K562 (cell line): ENCODE data around the gene CORIN. TPM values are rescaled to one million over a fixed set of nuclear protein-coding genes. Genes with fewer than 3 reads are reported as not detected.

Experiments
- ATAC-seq: fragments of 200-7000 bp; cut with Tn5 transposase; 3 replicates; pipeline ENCODE4 v1.9.1; 2020; ENCODE audit warnings: moderate library complexity
- BruUV-seq: library from RNA; stranded (reverse); fragments of 400-500 nt; replicated peaks from 2 replicates; lab custom pipeline; 2021; lab: Mats Ljungman, UMichigan
- CTCF ChIA-PET: fragments of 300-600 bp; formaldehyde crosslinking; extraction: SDS; loops from one replicate; lab custom pipeline; 2021; ENCODE audit warnings: low intra/inter-chr PET ratio; lab: Yijun Ruan, JAX
- POLR2A ChIA-PET: fragments of 300-600, 350-650 bp; sonication (Branson Sonifier 250); formaldehyde crosslinking; extraction: SDS; loops from one replicate; lab custom pipeline; 2021; ENCODE audit warnings: antibody characterized with exemption, inconsistent platforms; lab: Yijun Ruan, JAX
- DNase-seq, 4 experiments: peaks; one replicate each; pipeline versions ENCODE4 v3.0.0 to v3.0.0-alpha.2; 2011 to 2018; ENCODE audit warnings: low spot score in 3 of 4, mixed read lengths in 3 of 4; ENCODE audit errors: extremely low read depth in 1 of 4
- FAIRE-seq: peaks from 2 replicates; lab custom pipeline; 2011; peaks lifted over from hg19 to GRCh38; lab: Jason Lieb, UNC
- H2AFZ ChIP-seq: 2 replicates; pipeline ENCODE4 v1.6.0; 2011; ENCODE audit warnings: low read depth, low read length, control low read depth, inconsistent platforms
- H3K27ac ChIP-seq: fragments of 200-600 bp; 3 replicates; pipeline ENCODE4 v1.8.0; 2011; ENCODE audit warnings: low read depth, mild to moderate bottlenecking, control low read depth, inconsistent platforms, low read length, moderate library complexity, mixed read lengths; ENCODE audit errors: extremely low read depth
- H3K27me3 ChIP-seq, 2 experiments: fragments of 300-600 bp in 1 of 2; 2 replicates in 1 of 2; 3 replicates in 1 of 2; pipeline versions ENCODE4 v1.6.0 to v1.8.0; 2011; ENCODE audit warnings: inconsistent platforms in 2 of 2, low read length in 2 of 2, mild to moderate bottlenecking in 1 of 2, mixed read lengths in 1 of 2, moderate library complexity in 1 of 2; ENCODE audit not compliant: control insufficient read depth in 2 of 2, insufficient read depth in 2 of 2
- H3K36me3 ChIP-seq: fragments of 300-600 bp; 3 replicates; pipeline ENCODE4 v1.8.0; 2011; ENCODE audit warnings: mild to moderate bottlenecking, low read length, inconsistent platforms; ENCODE audit not compliant: control insufficient read depth, insufficient read depth
- H3K4me1 ChIP-seq, 2 experiments: fragments of 200-600 bp in 1 of 2; replicated peaks in 1 of 2; 2 replicates in 1 of 2; 3 replicates in 1 of 2; pipeline versions ENCODE4 v1.5.1 to v1.8.0; 2011; ENCODE audit warnings: inconsistent platforms in 2 of 2, low read length in 2 of 2, mild to moderate bottlenecking in 1 of 2, mixed read lengths in 1 of 2, moderate library complexity in 1 of 2; ENCODE audit not compliant: control insufficient read depth in 2 of 2, insufficient read depth in 2 of 2
- H3K4me2 ChIP-seq: 2 replicates; pipeline ENCODE4 v1.6.1; 2011; ENCODE audit warnings: low read length, control low read depth, inconsistent platforms, mixed read lengths; ENCODE audit not compliant: insufficient read depth
- H3K4me3 ChIP-seq: fragments of 200-600 bp; sonication (generic), shearing (Covaris generic); 2 replicates; pipeline ENCODE4 v1.5.1; 2016; ENCODE audit warnings: control low read depth, inconsistent platforms
- H3K79me2 ChIP-seq: fragments of 200-600 bp; 3 replicates; pipeline ENCODE4 v1.8.0; 2011; ENCODE audit warnings: low read length, inconsistent platforms; ENCODE audit not compliant: control insufficient read depth, insufficient read depth
- H3K9ac ChIP-seq, 2 experiments: 2 replicates each; pipeline versions ENCODE4 v1.6.0 to v1.6.1; 2011; ENCODE audit warnings: low read depth in 2 of 2, low read length in 2 of 2, control low read depth in 1 of 2, inconsistent platforms in 1 of 2, mild to moderate bottlenecking in 1 of 2, mixed read lengths in 1 of 2; ENCODE audit not compliant: insufficient read depth in 1 of 2
- H3K9me1 ChIP-seq: one replicate; pipeline ENCODE4 v1.6.0; 2011; ENCODE audit warnings: inconsistent platforms, mild to moderate bottlenecking, low read length, moderate library complexity; ENCODE audit not compliant: control insufficient read depth, insufficient read depth
- H3K9me3 ChIP-seq: replicated peaks from 2 replicates; pipeline ENCODE4 v1.5.1; 2011; ENCODE audit warnings: low read depth, low read length, inconsistent platforms; ENCODE audit not compliant: control insufficient read depth, insufficient read depth
- H4K20me1 ChIP-seq: replicated peaks from 2 replicates; pipeline ENCODE4 v1.6.1; 2011; ENCODE audit warnings: low read length, inconsistent platforms, mixed read lengths; ENCODE audit not compliant: control insufficient read depth, insufficient read depth
- CC2D1A ChIP-seq: fragments of 450-650 bp; IDR thresholded peaks from 2 replicates; pipeline ENCODE4 v1.6.1; 2017; ENCODE audit warnings: mild to moderate bottlenecking
- CEBPB ChIP-seq: fragments of 450-650 bp; IDR thresholded peaks from 2 replicates; pipeline ENCODE4 v1.6.1; 2016; ENCODE audit warnings: missing genetic modification characterization, missing compliant biosample characterization
- EP300 ChIP-seq: IDR thresholded peaks from 2 replicates; pipeline ENCODE4 v1.6.1; 2012; ENCODE audit warnings: low read length, improper control_type of control experiment
- NR4A1 ChIP-seq, 2 experiments: fragments of 250-450 bp in 1 of 2; fragments of 450-650 bp in 1 of 2; sonication (Bioruptor Pico) in 1 of 2; IDR thresholded peaks; 2 replicates each; pipeline versions ENCODE4 v1.4.0 to v1.6.1; 2016 to 2020; ENCODE audit warnings: mild to moderate bottlenecking in 2 of 2, missing compliant biosample characterization in 1 of 2, missing genetic modification characterization in 1 of 2, moderate library complexity in 1 of 2
- PHB ChIP-seq: fragments of 250-450 bp; sonication (Bioruptor Pico); IDR thresholded peaks from 2 replicates; pipeline ENCODE4 v1.5.0; 2021
- POLR2B ChIP-seq: fragments of 450-650 bp; IDR thresholded peaks from 2 replicates; pipeline ENCODE4 v1.6.1; 2018; ENCODE audit warnings: low read depth; ENCODE audit not compliant: partially characterized antibody
- SNRNP70 ChIP-seq: fragments of 200-400 bp; formaldehyde crosslinking; optimal IDR thresholded peaks from 2 replicates; pipeline ENCODE3; 2017; ENCODE audit warnings: low read depth, low read length
- ZBTB7A ChIP-seq: IDR thresholded peaks from 2 replicates; pipeline ENCODE4 v1.6.1; 2011; ENCODE audit warnings: low read depth, mild to moderate bottlenecking, low read length, moderate library complexity, borderline replicate concordance; ENCODE audit not compliant: control insufficient read depth
- ZFP36 ChIP-seq: fragments of 150-350 bp; IDR thresholded peaks from 2 replicates; pipeline ENCODE4 v1.6.1; 2018; ENCODE audit warnings: low read length, low read depth; ENCODE audit not compliant: partially characterized antibody
- WGBS: fragments of 100-300 bp; shearing (Covaris generic); methylation state at CpG from one replicate; pipeline ENCODE4 v1.1.6; 2016; ENCODE audit warnings: low coverage, mixed read lengths; ENCODE audit not compliant: insufficient coverage; ENCODE audit errors: missing lambda C conversion rate; 5-methylcytosine and 5-hydroxymethylcytosine counted together
- in situ Hi-C: fragments of 300-500 bp; cut with MboI; formaldehyde crosslinking; loops from 4 replicates; pipeline ENCODE4 v1.15.0; 2018; ENCODE audit warnings: inconsistent platforms, mixed read lengths
- intact Hi-C: fragments of 100-400 bp; cut with micrococcal nuclease; formaldehyde crosslinking; loops from 2 replicates; pipeline ENCODE4 v1.14.2; 2022
- polyA plus RNA-seq, 8 experiments: library from polyadenylated mRNA; depleted of rRNA in 4 of 8; stranded (reverse) in 5 of 8; unstranded in 3 of 8; fragments of >200 nt; fragmentation: Nextera tagmentation in 2 of 8; fragmentation: Illumina TruSeq in 1 of 8; extraction: Ambion mirVana in 2 of 8; extraction: Trizol in 1 of 8; gene quantifications; 2 replicates each; pipeline versions ENCODE4 v1.2.1 to v1.2.3, GENCODE V29; 2011 to 2014; ENCODE audit warnings: inconsistent platforms in 1 of 8, missing spikeins in 1 of 8
- total RNA-seq, 7 experiments: library from RNA; depleted of rRNA in 6 of 7; stranded (reverse); fragments of >200 nt in 6 of 7; fragmentation: Illumina TruSeq in 2 of 7; extraction: Trizol in 2 of 7; gene quantifications; 2 replicates each; pipeline versions ENCODE4 v1.2.1 to v1.2.3, GENCODE V29; 2011 to 2021; ENCODE audit warnings: low replicate concordance in 1 of 7
- TF ChIP-seq, protein P1 (sequence below): fragments of 450-650 bp; formaldehyde crosslinking; IDR thresholded peaks from 2 replicates; pipeline ENCODE4 v1.4.0; 2020; ENCODE audit warnings: mild to moderate bottlenecking, moderate library complexity
- TF ChIP-seq, protein P2 (sequence below): fragments of 250-450 bp; sonication (Bioruptor Pico); IDR thresholded peaks from 2 replicates; pipeline ENCODE4 v1.4.0; 2020; ENCODE audit warnings: mild to moderate bottlenecking, moderate library complexity
- TF ChIP-seq, protein P3 (sequence below): sonication (generic); formaldehyde crosslinking; IDR thresholded peaks from 2 replicates; pipeline ENCODE4 v1.8.0; 2022; ENCODE audit warnings: mild to moderate bottlenecking, missing genetic modification reagents
- TF ChIP-seq, protein P4 (sequence below): fragments of 450-650 bp; IDR thresholded peaks from 2 replicates; pipeline ENCODE4 v1.7.0; 2016; ENCODE audit warnings: borderline replicate concordance
- TF ChIP-seq, protein P5 (sequence below): fragments of 450-650 bp; IDR thresholded peaks from 2 replicates; pipeline ENCODE4 v1.6.1; 2016

The CORIN gene
- total and polyA plus RNA-seq, 9 of the 15 experiments (the other 6 are each of a cell fraction or from before 2014, with no cell fraction given): 0.04 to 0.31 (median 0.08) TPM; not detected in 4

DNA sequence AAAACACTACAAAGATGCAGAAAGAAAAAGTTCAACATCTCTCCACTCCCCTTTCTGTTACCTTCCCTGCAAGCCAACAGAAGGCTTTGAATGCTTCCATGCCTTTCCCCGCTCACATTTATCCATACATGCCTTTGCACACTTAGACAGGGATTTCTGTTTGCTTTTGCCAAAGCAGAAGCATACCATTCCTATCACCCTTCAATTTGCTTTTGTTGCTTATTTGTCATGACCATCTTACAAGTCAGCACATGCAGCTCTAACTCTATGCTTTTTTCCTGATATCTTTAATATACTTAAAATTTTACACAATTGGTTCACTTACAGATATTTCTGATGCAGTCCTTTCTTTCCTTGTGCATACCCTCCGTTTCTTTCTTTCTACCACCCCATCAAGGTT is 169.6 kb downstream of the CORIN start:
- Histone ChIP-seq H4K20me1 (no peaks in the 10 kb centered on the region), H3K4me3 (no peak overlapping the region), H3K79me2 (no peaks in the 10 kb centered on the region), H3K27me3 (peaks cover 0 to 4% of the 10 kb centered on the region in 2 experiments; a peak in 1 of 5 replicates), H3K36me3 (no peaks in the 10 kb centered on the region), H3K9me3 (no peaks in the 10 kb centered on the region), H2AFZ (no peak overlapping the region), H3K4me1 (no peaks in the 10 kb centered on the region), H3K27ac (no peak overlapping the region), H3K9me1 (no peaks in the 10 kb centered on the region), H3K4me2 (no peak overlapping the region), H3K9ac (no peak overlapping the region)
- 0% methylated on average over 2 of the region's 2 CpGs for WGBS
- POLR2A ChIA-PET: interaction anchor here (0.5 to 0.6 kb wide), 2 partner anchors 265 to 869 kb away, joined by 3 read pairs; no protein-coding TSS in a partner anchor
- FAIRE-seq (no peak), ATAC-seq (no peak), DNase-seq (no peak)
- in situ Hi-C loops (no loop called here), intact Hi-C loops (no loop called here)
- BruUV-seq: no TSS peak
- CTCF ChIA-PET: interaction anchor here (1.2 kb wide), 1 partner anchor 265 kb away, joined by 5 read pairs; no protein-coding TSS in a partner anchor
- TF ChIP-seq POLR2B (no peak), NR4A1 (CRISPR knock-in tag; IDR thresholded peaks at IDR 0.05) (no peak), NR4A1 (tag; IDR thresholded peaks at IDR 0.05) (no peak), CEBPB (tag) (no peak), ZFP36 (no peak), PHB (CRISPR knock-in tag) (no peak), SNRNP70 (no peak), ZBTB7A (no peak), EP300 (no peak), CC2D1A (no peak)
- TF ChIP-seq, protein P1, sequence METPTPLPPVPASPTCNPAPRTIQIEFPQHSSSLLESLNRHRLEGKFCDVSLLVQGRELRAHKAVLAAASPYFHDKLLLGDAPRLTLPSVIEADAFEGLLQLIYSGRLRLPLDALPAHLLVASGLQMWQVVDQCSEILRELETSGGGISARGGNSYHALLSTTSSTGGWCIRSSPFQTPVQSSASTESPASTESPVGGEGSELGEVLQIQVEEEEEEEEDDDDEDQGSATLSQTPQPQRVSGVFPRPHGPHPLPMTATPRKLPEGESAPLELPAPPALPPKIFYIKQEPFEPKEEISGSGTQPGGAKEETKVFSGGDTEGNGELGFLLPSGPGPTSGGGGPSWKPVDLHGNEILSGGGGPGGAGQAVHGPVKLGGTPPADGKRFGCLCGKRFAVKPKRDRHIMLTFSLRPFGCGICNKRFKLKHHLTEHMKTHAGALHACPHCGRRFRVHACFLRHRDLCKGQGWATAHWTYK: no peak
- TF ChIP-seq, protein P2, sequence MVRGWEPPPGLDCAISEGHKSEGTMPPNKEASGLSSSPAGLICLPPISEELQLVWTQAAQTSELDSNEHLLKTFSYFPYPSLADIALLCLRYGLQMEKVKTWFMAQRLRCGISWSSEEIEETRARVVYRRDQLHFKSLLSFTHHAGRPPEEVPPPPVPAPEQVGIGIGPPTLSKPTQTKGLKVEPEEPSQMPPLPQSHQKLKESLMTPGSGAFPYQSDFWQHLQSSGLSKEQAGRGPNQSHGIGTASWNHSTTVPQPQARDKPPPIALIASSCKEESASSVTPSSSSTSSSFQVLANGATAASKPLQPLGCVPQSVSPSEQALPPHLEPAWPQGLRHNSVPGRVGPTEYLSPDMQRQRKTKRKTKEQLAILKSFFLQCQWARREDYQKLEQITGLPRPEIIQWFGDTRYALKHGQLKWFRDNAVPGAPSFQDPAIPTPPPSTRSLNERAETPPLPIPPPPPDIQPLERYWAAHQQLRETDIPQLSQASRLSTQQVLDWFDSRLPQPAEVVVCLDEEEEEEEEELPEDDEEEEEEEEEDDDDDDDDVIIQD: no peak
- TF ChIP-seq, protein P3, sequence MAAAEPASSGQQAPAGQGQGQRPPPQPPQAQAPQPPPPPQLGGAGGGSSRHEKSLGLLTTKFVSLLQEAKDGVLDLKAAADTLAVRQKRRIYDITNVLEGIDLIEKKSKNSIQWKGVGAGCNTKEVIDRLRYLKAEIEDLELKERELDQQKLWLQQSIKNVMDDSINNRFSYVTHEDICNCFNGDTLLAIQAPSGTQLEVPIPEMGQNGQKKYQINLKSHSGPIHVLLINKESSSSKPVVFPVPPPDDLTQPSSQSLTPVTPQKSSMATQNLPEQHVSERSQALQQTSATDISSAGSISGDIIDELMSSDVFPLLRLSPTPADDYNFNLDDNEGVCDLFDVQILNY (CRISPR knock-in tag): no peak
- TF ChIP-seq, protein P4, sequence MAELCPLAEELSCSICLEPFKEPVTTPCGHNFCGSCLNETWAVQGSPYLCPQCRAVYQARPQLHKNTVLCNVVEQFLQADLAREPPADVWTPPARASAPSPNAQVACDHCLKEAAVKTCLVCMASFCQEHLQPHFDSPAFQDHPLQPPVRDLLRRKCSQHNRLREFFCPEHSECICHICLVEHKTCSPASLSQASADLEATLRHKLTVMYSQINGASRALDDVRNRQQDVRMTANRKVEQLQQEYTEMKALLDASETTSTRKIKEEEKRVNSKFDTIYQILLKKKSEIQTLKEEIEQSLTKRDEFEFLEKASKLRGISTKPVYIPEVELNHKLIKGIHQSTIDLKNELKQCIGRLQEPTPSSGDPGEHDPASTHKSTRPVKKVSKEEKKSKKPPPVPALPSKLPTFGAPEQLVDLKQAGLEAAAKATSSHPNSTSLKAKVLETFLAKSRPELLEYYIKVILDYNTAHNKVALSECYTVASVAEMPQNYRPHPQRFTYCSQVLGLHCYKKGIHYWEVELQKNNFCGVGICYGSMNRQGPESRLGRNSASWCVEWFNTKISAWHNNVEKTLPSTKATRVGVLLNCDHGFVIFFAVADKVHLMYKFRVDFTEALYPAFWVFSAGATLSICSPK: no peak
- TF ChIP-seq, protein P5, sequence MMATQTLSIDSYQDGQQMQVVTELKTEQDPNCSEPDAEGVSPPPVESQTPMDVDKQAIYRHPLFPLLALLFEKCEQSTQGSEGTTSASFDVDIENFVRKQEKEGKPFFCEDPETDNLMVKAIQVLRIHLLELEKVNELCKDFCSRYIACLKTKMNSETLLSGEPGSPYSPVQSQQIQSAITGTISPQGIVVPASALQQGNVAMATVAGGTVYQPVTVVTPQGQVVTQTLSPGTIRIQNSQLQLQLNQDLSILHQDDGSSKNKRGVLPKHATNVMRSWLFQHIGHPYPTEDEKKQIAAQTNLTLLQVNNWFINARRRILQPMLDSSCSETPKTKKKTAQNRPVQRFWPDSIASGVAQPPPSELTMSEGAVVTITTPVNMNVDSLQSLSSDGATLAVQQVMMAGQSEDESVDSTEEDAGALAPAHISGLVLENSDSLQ: no peak
